AG09319 (cell line): ENCODE results near the gene REN.

Experiments
- DNase-seq: peaks from one replicate; pipeline ENCODE4 v3.0.0-alpha.2; 2010; ENCODE audit warnings: low read depth; ENCODE audit errors: extremely low read depth
- TF ChIP-seq, protein P1 (sequence below): IDR thresholded peaks from 2 replicates; pipeline ENCODE4 v1.5.1; 2011; ENCODE audit warnings: low read depth, mild to moderate bottlenecking, inconsistent platforms, low read length, moderate library complexity

The REN gene

GRCh38 chr1:204177133-204177532 lies 11.0 kb upstream of the REN start:
- no peak for DNase-seq
- TF ChIP-seq, protein P1, sequence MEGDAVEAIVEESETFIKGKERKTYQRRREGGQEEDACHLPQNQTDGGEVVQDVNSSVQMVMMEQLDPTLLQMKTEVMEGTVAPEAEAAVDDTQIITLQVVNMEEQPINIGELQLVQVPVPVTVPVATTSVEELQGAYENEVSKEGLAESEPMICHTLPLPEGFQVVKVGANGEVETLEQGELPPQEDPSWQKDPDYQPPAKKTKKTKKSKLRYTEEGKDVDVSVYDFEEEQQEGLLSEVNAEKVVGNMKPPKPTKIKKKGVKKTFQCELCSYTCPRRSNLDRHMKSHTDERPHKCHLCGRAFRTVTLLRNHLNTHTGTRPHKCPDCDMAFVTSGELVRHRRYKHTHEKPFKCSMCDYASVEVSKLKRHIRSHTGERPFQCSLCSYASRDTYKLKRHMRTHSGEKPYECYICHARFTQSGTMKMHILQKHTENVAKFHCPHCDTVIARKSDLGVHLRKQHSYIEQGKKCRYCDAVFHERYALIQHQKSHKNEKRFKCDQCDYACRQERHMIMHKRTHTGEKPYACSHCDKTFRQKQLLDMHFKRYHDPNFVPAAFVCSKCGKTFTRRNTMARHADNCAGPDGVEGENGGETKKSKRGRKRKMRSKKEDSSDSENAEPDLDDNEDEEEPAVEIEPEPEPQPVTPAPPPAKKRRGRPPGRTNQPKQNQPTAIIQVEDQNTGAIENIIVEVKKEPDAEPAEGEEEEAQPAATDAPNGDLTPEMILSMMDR: no peak

GRCh38 chr1:204176049-204176448 lies 9.9 kb upstream of the REN start:
- no peak for DNase-seq

GRCh38 chr1:204174958-204175357 lies 8.8 kb upstream of the REN start:
- TF ChIP-seq, protein P1: no peak
- no peak for DNase-seq

More at GRCh38 chr1:204176049-204176448, 9.9 kb upstream of the REN start:
- TF ChIP-seq, protein P1: no peak

DNA sequence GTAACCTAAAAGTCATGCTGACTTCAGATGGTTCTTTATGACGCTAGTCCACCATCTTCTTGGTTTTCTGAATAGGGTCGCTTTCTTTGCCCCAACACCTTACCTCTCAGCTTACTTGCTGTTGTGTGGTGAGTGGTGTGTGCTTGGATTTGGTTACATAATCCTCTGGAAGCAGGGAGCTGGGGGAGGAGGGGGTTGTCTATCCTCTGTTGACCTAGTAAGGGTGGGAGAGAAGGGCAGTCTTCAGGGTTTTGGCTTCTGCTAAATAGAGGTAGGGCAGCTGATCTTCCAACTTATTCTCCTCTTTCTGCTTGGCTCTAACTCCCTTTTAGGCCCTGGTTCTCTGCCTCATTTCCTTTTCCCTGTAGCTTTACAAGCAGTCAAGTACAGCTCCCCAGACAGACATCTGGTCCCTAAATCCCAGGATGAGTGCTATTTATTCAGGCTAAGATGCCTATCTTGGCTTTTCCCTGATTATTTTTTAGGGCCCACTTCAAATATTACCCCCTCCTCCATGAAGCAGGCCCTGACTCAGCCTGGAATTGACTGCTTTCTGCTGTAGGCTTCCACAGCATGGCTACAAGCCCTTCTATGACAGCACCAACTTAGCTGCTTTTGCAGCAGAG lies 6.4 kb upstream of the REN start:
- TF ChIP-seq, protein P1: no peak
- DNase-seq: no peak

GRCh38 chr1:204171751-204172178 lies 5.6 kb upstream of the REN start:
- TF ChIP-seq, protein P1: no peak
- DNase-seq: no peak

DNA sequence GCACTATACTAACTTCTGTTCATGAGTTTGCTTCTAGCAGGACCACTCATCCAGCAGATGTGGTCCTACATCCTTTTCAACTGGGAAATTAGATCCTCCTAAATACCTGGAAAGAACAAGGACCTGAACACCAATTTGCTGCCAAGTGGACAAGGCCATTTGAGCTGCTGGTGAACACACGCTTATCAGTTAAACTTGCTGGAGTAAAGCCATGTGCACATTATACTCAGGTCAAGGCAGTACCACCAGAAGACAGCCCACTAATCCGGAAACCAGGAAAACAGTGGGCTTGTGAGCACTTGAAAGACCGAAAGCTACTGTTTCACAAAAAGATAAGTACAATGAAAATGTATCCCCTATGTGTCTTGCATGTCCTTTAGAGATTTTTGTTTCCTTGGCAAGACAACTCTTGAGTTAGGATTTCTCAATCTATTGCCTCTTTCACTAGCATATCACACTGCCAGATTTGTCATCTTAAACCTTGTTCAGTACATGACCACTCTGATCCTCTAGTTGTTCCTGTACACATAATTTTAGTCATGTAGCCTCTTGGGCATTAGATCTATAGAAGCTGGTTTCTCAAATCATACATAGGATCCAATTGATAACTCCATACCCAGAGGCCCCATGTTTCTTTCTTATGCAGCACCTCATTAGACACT lies 4.5 kb upstream of the REN start:
- TF ChIP-seq, protein P1: no peak

GRCh38 chr1:204169858-204170257 lies 3.7 kb upstream of the REN start:
- DNase-seq: no peak
- TF ChIP-seq, protein P1: no peak

More for the DNA sequence above, 4.5 kb upstream of the REN start:
- no peak for DNase-seq
